ES-I3 (cell line): ENCODE results near the gene TMCC1.

Experiments used
- H3K36me3 ChIP-seq: 2 replicates; pipeline ENCODE4 v1.6.1; 2013; ENCODE audit warnings: mild to moderate bottlenecking, low read length, control low read depth, moderate library complexity; ENCODE audit not compliant: insufficient read depth
- H3K4me1 ChIP-seq: 2 replicates; pipeline ENCODE4 v1.6.1; 2013; ENCODE audit warnings: mild to moderate bottlenecking, control low read depth, low read length; ENCODE audit not compliant: insufficient read depth
- H3K9ac ChIP-seq: 2 replicates; pipeline ENCODE4 v1.6.1; 2013; ENCODE audit warnings: low read depth, mild to moderate bottlenecking, low read length, moderate library complexity
- H3K9me3 ChIP-seq: 2 replicates; pipeline ENCODE4 v1.6.1; 2013; ENCODE audit warnings: mild to moderate bottlenecking, low read length, moderate library complexity; ENCODE audit not compliant: control insufficient read depth, insufficient read depth

Gene TMCC1

DNA sequence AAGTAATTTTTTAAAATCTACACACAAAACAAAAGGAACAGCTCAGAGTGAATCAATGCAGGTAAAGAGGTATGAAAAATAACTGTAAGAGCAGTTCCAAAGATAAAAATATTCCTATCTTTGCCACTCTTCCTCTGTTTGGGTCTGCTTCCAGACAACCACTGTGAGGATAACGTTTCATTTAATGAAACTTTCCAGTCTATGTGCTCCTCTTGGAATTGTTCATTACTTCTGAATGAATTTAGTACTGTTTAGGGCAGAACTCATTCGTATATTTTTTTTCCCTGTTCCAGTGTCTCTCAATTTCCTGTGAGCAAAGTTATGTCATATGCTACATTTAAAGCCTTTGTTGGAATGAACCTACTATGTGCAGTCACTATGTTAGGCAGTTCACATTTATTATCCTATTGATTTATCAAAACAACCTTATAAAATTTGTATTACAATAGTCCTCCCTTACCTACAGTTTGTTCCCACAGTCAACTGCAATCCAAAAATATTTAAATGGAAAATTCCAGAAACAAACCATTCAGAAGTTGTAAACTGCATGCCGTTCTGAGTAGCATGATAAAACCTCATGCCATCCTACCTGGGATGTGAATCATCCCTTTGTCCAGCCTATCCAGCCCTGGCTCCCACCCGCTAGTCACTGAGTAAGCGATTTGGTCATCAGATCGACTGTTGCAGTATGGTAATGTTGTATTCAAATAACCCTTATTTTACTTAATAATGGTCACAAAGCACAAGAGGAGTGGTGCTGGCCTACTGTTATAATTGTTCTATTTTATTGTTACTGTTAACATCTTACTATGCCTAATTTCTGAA lies 98.1 kb downstream of the TMCC1 start:
- H3K9me3 ChIP-seq: no peaks in the 10 kb centered on the region
- H3K4me1 ChIP-seq: peaks cover 19% of the 10 kb centered on the region
- H3K36me3 ChIP-seq: no peaks in the 10 kb centered on the region
- H3K9ac ChIP-seq: peak overlapping the region; percentile 57

- peak overlapping the region; percentile 57 for H3K9ac ChIP-seq
- peaks cover 19% of the 10 kb centered on the region for H3K4me1 ChIP-seq
- no peaks in the 10 kb centered on the region for H3K9me3 ChIP-seq
- no peaks in the 10 kb centered on the region for H3K36me3 ChIP-seq
Observed at GRCh38 chr3:129794311-129795185, 99.0 kb downstream of the TMCC1 start.

DNA sequence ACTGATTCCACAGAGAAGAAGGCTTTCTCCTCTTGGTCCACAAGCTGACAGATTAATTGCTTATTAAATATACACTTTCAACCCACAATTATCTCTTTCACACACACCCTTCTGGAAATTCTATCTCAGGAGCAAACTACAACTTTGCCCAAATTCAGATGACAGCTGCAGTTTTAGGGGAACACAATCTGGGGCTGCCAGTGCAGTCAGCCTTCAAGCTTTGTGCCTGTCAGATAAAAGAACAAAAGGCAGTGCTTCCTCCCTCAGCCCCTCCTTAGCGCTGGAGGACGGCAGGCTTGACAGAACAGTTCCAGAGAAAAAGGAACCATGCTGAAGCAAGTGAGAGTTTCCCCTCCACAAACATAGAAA lies 99.6 kb downstream of the TMCC1 start:
- Histone ChIP-seq H3K4me1 (peaks cover 16% of the 10 kb centered on the region), H3K36me3 (no peaks in the 10 kb centered on the region), H3K9ac (peak overlapping the region; percentile 57), H3K9me3 (no peaks in the 10 kb centered on the region)

GRCh38 chr3:129793319-129793718 lies 100.2 kb downstream of the TMCC1 start:
- Histone ChIP-seq H3K9me3 (no peaks in the 10 kb centered on the region), H3K9ac (peak overlapping the region; percentile 57), H3K36me3 (no peaks in the 10 kb centered on the region), H3K4me1 (peaks cover 15% of the 10 kb centered on the region)

GRCh38 chr3:129783470-129783869 lies 110.0 kb downstream of the TMCC1 start:
- no peaks in the 10 kb centered on the region for H3K4me1 ChIP-seq

DNA sequence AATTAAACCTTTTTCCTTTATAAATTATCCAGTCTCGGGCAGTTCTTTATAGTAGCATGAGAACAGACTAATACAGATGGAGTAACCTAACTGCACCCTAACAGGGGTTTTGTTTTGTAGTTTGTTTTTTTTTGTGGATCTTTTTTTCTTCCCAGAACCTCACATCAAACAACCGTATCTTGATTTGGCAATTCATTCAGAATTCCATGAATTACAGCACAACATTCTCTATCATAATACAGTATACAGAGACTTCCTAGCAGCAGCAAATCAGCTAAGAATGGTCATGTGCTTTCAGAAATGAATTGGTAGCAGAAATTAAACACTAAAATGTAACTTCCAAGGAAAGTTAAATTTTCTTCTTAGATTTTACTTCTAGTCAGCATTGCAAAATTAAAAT lies 114.6 kb downstream of the TMCC1 start:
- H3K4me1 ChIP-seq: no peaks in the 10 kb centered on the region

More at GRCh38 chr3:129783470-129783869, 110.0 kb downstream of the TMCC1 start:
- Histone ChIP-seq H3K9ac (no peak overlapping the region), H3K9me3 (no peaks in the 10 kb centered on the region), H3K36me3 (no peaks in the 10 kb centered on the region)

DNA sequence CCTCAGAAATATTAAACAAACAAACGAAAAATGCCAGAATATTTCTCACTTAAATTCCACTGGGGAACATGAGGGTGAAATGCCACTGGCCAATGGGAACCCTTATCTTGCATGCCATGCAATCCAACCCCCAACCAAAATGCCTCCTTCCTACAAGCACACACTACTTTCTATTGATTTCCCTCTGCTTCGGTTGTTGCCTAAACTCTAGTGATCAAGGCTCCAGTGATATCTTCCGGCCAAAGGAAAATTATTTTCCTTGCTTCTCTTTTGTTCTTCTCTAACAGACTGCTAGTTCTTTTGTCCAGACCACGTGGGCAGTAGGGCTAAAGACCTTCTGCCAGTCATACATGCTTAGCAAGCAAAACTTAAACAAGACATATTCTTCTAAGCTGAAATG lies 115.7 kb downstream of the TMCC1 start:
- H3K4me1 ChIP-seq: no peaks in the 10 kb centered on the region
- no peaks in the 10 kb centered on the region for H3K36me3 ChIP-seq
- H3K9me3 ChIP-seq: no peaks in the 10 kb centered on the region
- no peak overlapping the region for H3K9ac ChIP-seq

More for the DNA sequence above, 114.6 kb downstream of the TMCC1 start:
- no peak overlapping the region for H3K9ac ChIP-seq
- no peaks in the 10 kb centered on the region for H3K36me3 ChIP-seq
- H3K9me3 ChIP-seq: no peaks in the 10 kb centered on the region

DNA sequence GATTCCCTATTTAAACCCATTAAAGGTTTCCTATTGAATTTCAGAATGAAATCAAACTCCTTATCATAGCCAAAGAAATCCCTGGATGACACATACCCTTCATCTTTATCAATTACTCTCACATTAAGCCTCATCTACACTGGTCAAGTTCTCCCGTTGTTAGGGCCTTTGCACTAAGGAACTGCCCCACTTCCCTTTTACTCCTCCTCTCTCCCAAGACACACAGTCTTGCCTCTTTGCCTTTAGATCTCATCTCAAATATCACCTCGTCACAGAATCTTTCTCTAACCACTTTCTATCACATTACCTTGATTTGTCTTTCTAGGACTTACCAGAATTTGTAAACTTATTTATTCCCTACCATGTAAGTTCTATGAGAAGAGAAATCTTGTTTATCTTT lies 117.6 kb downstream of the TMCC1 start:
- Histone ChIP-seq H3K9ac (no peak overlapping the region), H3K36me3 (no peaks in the 10 kb centered on the region), H3K9me3 (no peaks in the 10 kb centered on the region), H3K4me1 (no peaks in the 10 kb centered on the region)

- H3K9ac ChIP-seq: no peak overlapping the region
- no peaks in the 10 kb centered on the region for H3K36me3 ChIP-seq
- no peaks in the 10 kb centered on the region for H3K9me3 ChIP-seq
- H3K4me1 ChIP-seq: no peaks in the 10 kb centered on the region
Observed at GRCh38 chr3:129773691-129774663, 119.5 kb downstream of the TMCC1 start.

DNA sequence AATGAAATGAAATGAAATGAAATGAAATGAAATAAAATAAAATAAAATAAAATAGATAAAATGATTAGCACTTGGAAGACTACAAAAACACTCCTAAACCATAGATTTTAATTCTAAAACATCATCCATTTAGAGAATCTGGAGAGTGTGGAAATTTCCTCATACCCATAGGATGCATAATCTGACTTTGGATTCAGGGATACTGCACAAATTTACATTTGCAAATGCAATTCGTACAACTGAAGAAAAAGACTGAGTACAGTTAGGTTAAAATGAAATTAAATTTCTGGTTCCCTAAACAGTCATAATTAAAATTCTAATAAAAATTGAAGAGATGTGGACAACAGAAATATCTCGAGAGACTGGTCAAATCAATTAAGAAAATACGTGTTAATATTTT lies 122.9 kb downstream of the TMCC1 start:
- no peaks in the 10 kb centered on the region for H3K4me1 ChIP-seq

DNA sequence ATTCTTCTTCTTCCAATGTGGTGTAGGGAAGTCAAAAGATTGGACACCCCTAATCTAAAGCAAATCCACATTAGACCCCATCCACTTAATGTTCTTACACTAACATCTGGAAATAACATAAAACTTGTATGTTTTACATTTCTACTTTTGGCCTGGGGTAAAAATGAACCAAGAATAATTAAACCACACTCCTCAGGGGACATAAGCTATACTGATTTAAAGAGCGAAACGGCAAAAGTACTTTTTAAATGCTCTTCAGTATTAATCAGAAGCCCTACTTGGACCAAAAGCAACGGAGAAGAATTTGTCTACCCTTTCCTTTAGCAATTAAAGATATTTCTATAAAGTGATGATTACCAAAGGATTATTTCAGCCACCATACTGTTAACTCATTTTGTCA lies 123.9 kb downstream of the TMCC1 start:
- no peaks in the 10 kb centered on the region for H3K4me1 ChIP-seq
- no peaks in the 10 kb centered on the region; the same call in 1 of the 2 replicates for H3K36me3 ChIP-seq
- H3K9ac ChIP-seq: no peak overlapping the region
- no peaks in the 10 kb centered on the region for H3K9me3 ChIP-seq

More for the DNA sequence above, 122.9 kb downstream of the TMCC1 start:
- no peaks in the 10 kb centered on the region; the same call in 1 of the 2 replicates for H3K36me3 ChIP-seq
- H3K9ac ChIP-seq: no peak overlapping the region
- H3K9me3 ChIP-seq: no peaks in the 10 kb centered on the region

- Histone ChIP-seq H3K4me1 (no peaks in the 10 kb centered on the region), H3K9me3 (no peaks in the 10 kb centered on the region), H3K36me3 (no peaks in the 10 kb centered on the region; the same call in 1 of the 2 replicates), H3K9ac (no peak overlapping the region)
Observed at GRCh38 chr3:129768728-129769127, 124.8 kb downstream of the TMCC1 start.

GRCh38 chr3:129766135-129766534 lies 127.4 kb downstream of the TMCC1 start:
- Histone ChIP-seq H3K9me3 (no peaks in the 10 kb centered on the region), H3K9ac (no peak overlapping the region), H3K36me3 (no peaks in the 10 kb centered on the region; the same call in 1 of the 2 replicates), H3K4me1 (no peaks in the 10 kb centered on the region)

DNA sequence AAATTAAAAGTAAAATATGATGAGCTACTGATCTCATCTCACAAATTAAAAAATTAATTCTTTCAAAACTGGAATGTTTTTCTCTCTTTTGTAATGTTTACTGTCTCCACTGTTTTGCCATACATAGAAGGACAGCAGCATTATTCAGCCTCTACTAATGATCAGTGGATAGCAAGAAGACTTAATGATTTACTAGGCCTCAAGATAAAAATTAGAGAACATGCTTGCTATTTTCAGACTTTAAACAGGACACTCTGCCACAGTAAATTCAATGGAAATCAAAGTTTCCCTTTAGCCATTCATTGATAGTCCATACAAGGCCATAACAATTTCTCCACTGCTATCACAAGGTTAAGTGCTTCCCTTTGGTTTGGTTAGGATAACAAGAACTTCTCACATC lies 129.4 kb downstream of the TMCC1 start:
- H3K36me3 ChIP-seq: no peaks in the 10 kb centered on the region; the same call in 1 of the 2 replicates
- no peak overlapping the region for H3K9ac ChIP-seq
- H3K9me3 ChIP-seq: no peaks in the 10 kb centered on the region
- no peaks in the 10 kb centered on the region for H3K4me1 ChIP-seq
